Rectal smooth muscle tissue (tissue), 1 donor: Measurements from ENCODE around the gene CATSPER1.
"Not testable (repeated sequence)": the region's sequence is repeated elsewhere in the genome, so short reads cannot be mapped to it uniquely, and the experiment has no call there.

Experiments used
- H3K27ac ChIP-seq: one replicate; pipeline ENCODE4 v1.7.0; 2013; ENCODE audit warnings: low read depth, low read length, inconsistent platforms
- H3K27me3 ChIP-seq: one replicate; pipeline ENCODE4 v1.7.0; 2013; ENCODE audit warnings: low read length; ENCODE audit not compliant: control insufficient read depth, insufficient read depth
- H3K36me3 ChIP-seq: one replicate; pipeline ENCODE4 v1.7.0; 2013; ENCODE audit warnings: low read length; ENCODE audit not compliant: control insufficient read depth, insufficient read depth
- H3K4me1 ChIP-seq: one replicate; pipeline ENCODE4 v1.7.0; 2013; ENCODE audit warnings: low read length; ENCODE audit not compliant: control insufficient read depth, insufficient read depth
- H3K4me3 ChIP-seq: one replicate; pipeline ENCODE4 v1.7.0; 2013; ENCODE audit warnings: low read length
- H3K9ac ChIP-seq: one replicate; pipeline ENCODE4 v1.7.0; 2013; ENCODE audit warnings: low read length

CATSPER1 gene

DNA sequence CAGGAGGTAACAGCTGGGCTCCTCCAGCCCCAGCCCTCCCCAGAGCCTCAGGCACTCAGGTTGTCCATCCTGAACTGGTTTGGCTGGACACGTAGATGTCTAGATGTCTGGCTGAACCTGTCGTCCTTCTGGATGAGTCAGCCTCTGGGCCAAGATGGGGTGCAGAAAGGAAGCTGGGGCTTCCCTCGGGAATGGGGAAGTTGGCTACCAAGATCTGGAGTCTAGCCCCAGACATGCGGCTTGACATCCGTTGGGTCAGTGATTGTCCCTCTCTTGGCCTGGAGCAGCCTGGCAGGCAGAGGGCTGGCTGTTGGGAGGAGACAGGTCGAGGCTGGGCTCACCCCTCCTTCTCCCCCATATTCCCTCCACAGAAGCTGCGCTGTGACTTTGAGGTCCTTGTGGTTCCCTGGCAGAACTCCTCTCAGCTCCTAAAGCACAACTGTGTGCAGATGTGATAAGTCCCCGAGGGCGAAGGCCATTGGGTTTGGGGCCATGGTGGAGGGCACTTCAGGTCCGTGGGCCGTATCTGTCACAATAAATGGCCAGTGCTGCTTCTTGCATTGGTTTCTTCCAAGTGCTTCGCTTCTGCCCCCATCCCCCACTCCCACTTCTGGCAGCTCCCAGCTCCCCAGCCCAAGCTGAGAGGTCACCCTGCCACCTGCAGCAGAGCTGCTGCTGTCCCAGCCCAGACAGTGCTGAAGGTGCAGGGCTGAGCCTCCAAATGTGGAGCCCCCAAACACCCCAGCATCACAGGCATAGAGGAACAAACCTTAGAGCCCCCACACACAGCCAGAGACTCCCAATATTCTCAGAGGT is 13.1 kb downstream of the CATSPER1 start:
- Histone ChIP-seq H3K4me3 (no peak overlapping the region), H3K9ac (no peak overlapping the region), H3K27ac (no peak overlapping the region), H3K4me1 (no peaks in the 10 kb centered on the region), H3K27me3 (peaks cover 21% of the 10 kb centered on the region), H3K36me3 (no peaks in the 10 kb centered on the region)

DNA sequence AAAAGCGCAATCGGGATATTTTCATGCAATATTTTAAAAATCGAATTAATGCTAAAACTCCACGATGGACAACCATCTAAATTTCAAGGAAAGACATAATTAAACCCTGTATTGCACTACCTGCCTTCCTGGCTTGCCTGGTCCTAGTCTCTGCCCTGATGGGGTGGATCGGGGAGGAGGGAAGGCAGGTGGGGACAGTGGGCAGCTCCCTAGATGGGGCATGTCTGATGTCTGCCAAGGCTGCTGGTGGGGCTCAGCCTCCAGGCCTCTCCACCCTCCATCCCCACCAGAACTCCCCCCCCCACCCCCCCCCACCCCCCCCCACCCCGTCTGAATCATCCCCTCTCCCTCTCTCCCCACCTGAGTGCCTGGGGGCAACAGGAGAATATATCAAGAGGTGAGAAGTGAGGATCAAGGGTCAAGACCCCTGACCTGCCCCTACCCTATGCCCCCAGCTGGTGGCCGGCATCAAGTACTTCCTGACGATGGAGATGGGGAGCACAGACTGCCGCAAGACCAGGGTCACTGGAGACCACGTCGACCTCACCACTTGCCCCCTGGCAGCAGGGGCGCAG is 13.8 kb downstream of the CATSPER1 start:
- no peak overlapping the region for H3K9ac ChIP-seq
- peaks cover 21% of the 10 kb centered on the region for H3K27me3 ChIP-seq
- H3K27ac ChIP-seq = no peak overlapping the region
- H3K4me1 ChIP-seq = no peaks in the 10 kb centered on the region
- H3K4me3 ChIP-seq = no peak overlapping the region
- H3K36me3 ChIP-seq = no peaks in the 10 kb centered on the region

DNA sequence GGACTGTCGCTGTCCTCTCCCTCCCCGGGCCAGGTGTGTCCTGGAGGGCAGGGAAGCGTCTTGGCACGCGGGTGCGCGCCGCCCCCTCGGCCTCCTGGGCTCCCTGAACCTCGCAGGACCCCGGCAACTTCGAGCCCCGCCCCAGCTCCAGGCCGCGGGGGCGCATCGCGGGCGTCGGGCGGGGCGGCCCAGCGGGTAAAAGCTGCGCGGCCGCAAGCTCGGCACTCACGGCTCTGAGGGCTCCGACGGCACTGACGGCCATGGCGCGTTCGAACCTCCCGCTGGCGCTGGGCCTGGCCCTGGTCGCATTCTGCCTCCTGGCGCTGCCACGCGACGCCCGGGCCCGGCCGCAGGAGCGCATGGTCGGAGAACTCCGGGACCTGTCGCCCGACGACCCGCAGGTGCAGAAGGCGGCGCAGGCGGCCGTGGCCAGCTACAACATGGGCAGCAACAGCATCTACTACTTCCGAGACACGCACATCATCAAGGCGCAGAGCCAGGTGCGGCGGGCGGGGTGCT is 14.4 kb downstream of the CATSPER1 start, which contains the start of gene CST6:
CST6 (plus strand) TSS at position 224 of the 519 bp plus-strand sequence; CDS start at position 261, 37 bp downstream.
- Histone ChIP-seq H3K4me3 (peak within 1 kb of the TSS; percentile 30), H3K27me3 (peaks cover 21% of the 10 kb centered on the region), H3K4me1 (no peaks in the 10 kb centered on the region), H3K27ac (no peak within 1 kb of the TSS), H3K9ac (no peak within 1 kb of the TSS), H3K36me3 (no peaks in the 10 kb centered on the region)

DNA sequence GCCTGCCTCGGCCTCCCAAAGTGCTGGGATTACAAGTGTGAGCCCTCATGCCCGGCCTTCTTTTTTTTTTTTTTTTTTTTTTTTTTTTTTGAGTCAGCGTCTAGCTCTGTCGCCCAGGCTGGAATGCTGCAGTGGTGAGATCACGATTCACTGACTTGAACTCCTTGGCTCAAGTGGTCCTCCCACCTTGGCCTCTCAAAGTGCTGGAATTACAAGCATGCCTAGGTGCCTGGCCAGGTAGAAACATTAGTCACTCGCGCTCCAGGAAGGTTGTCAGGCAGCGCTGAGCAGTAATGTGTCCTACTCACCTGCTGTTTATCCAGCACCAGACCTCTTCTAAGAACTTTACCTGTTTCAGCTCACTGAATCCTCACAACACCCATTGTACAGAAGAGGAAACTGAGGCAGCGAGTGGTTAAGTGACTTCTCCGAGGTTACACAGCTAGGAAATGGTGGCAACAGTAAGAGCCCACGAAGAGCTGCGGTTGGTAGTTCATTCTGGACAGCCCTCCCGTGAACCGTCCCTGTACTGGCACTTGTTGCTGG is 15.0 kb downstream of the CATSPER1 start:
- Histone ChIP-seq H3K9ac (no peak overlapping the region), H3K27ac (no peak overlapping the region), H3K27me3 (peaks cover 21% of the 10 kb centered on the region), H3K4me3 (no peak overlapping the region), H3K36me3 (no peaks in the 10 kb centered on the region), H3K4me1 (no peaks in the 10 kb centered on the region)

DNA sequence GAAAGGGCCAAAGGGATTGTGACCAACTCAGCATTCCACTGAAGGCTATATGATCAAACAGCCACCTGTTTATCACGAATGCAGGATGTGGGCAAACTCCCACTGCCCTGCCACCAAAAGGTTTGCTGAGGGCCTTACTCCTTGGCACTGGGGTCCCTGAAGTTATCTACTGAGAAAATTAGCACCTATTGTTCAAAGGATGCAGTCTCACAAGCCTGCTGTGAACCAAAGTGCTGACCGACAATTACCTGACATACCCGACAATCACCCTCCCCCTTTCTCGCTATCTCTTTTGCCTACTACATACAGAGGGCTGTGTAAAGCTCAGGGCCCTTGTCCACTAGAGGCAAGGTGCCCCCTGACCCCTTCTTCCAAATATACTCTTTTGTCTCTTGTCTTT is 16.2 kb downstream of the CATSPER1 start:
- H3K9ac ChIP-seq, H3K4me1 ChIP-seq, H3K4me3 ChIP-seq, H3K27ac ChIP-seq, H3K36me3 ChIP-seq: not testable (repeated sequence)
- H3K27me3 ChIP-seq = peaks cover 21% of the 10 kb centered on the region

DNA sequence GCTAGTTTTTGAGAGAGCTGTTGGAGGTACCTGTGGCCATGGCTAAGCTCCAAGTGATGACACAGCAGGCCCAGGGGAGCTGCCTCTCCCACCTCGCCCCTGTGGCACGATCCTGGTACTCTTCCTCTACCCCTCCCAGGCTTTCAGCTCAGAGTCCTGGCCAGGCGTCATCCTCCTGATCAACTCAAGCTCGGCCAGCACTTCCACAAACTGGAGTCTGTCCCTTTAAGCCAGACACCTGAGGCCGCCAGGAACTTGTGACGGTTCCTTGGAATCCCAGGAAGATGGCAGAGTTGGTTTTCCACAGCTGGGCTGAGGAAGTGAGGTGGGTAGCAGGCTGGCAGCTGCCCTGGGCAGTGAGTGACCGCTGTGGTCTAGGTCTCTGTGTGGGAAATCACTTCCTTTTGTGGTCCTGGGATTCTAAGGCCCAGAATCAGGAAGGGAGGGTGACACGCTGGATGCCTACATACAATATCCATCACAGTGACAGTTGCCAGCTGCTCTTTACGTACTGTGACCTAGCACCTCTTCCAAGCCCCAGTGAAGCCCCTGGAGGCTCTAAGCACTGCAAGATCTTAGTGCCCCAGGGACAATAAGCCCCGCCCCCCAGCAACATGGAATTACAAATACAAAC is 17.7 kb downstream of the CATSPER1 start:
- H3K36me3 ChIP-seq = peaks cover 12% of the 10 kb centered on the region
- H3K4me1 ChIP-seq = no peaks in the 10 kb centered on the region
- no peak overlapping the region for H3K27ac ChIP-seq
- H3K4me3 ChIP-seq = no peak overlapping the region
- no peak overlapping the region for H3K9ac ChIP-seq
- peaks cover 21% of the 10 kb centered on the region for H3K27me3 ChIP-seq

DNA sequence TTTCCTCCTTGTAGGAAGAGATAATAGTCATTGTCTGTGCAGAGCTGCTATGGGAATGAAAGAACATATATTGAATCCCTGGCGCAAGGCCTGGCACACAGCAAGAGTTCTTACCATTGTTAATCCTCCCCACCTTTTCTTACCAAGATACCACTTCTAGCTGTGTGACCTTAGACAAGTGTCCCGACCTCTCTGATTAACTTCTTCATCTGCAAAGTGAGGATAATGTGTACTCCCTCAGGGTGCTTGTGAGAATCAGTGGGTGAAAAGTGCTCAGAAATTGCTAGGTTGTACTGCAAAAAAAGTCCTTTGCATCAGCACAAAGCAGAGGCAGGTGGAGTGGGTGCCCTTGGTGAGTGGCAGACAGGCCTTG is 18.2 kb downstream of the CATSPER1 start:
- Histone ChIP-seq H3K4me1 (peaks cover 4% of the 10 kb centered on the region), H3K9ac (no peak overlapping the region), H3K27me3 (peaks cover 16% of the 10 kb centered on the region), H3K27ac (no peak overlapping the region), H3K4me3 (no peak overlapping the region), H3K36me3 (peaks cover 12% of the 10 kb centered on the region)

DNA sequence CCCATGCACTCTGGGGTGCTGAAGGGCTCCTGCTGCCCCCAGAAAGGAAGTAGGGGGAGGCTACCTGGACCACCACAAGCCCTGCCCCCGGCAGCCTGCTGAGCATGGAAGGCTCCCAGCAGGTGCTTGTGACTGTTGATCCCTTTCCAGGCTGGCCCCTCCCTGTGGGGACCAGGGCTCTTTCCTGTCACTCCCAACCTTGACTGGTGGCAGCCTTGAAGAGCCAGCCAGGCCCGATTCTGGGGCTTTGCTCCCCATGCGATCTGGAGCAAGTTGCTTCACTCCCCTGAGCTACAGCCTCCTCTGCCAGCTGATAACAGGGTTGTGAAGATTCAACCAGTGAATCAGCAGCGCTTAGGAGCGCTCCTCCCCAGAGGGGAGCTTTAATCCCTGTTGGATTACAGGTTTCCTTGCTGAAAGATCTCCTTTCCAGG is 19.1 kb downstream of the CATSPER1 start:
- Histone ChIP-seq H3K4me1 (peaks cover 6% of the 10 kb centered on the region), H3K27ac (no peak overlapping the region), H3K27me3 (peaks cover 9% of the 10 kb centered on the region), H3K4me3 (no peak overlapping the region), H3K9ac (no peak overlapping the region), H3K36me3 (peaks cover 12% of the 10 kb centered on the region)

DNA sequence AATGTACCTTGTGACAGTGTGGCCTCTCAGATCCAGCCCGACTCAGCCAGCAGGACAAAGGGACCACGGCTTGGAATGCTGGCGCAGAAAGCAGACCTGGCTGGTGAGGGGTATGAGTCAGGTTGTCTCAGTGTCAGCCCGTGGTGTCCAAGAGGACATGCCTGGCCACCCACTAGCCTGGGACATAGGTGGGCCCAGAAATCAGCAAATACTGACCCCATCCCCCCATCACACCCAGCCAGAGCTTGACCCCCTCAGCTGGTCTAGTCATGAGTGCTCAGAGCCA is 19.4 kb downstream of the CATSPER1 start:
- Histone ChIP-seq H3K27ac (no peak overlapping the region), H3K36me3 (peaks cover 12% of the 10 kb centered on the region), H3K27me3 (peaks cover 5% of the 10 kb centered on the region), H3K4me1 (peaks cover 6% of the 10 kb centered on the region), H3K9ac (no peak overlapping the region), H3K4me3 (no peak overlapping the region)

DNA sequence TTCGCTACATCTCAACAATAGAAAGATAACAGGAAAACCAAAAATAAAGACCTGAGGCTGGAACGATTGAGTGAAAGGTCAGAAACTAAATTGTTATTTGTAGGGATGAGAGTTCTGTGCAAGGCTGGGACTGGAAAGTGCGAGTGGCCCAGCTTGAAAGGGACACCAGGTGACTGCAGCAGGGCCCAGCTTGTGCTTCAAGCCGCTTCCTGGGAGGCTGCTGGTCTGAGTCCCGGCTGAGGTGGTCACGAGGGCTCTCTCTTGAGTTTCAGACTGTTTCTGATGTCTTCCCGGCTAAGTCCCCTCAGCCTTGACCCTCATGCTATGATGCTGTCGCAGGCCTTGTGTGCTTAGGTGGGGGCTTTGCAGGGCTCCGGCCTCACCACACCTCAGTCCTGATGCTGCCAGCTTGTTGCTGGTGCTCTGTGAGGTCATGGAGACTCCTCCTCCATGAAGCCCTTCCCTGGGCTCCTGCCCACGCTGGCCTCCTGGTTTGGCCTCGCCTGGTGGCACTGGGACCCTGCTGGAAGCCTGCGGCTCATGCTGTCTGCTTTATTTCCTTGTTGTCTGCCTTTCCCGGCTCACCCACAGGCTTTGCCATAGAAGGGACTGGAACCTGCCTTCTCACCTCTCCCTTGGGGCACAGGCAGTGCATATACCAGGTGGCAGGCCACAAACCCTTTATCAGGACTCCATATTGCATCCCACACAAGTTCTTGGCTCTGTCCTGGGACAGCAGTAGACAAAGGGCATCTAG is 20.0 kb downstream of the CATSPER1 start:
- Histone ChIP-seq H3K27me3 (peaks cover 1% of the 10 kb centered on the region), H3K4me3 (no peak overlapping the region), H3K36me3 (peaks cover 12% of the 10 kb centered on the region), H3K27ac (no peak overlapping the region), H3K9ac (no peak overlapping the region), H3K4me1 (peaks cover 6% of the 10 kb centered on the region)

DNA sequence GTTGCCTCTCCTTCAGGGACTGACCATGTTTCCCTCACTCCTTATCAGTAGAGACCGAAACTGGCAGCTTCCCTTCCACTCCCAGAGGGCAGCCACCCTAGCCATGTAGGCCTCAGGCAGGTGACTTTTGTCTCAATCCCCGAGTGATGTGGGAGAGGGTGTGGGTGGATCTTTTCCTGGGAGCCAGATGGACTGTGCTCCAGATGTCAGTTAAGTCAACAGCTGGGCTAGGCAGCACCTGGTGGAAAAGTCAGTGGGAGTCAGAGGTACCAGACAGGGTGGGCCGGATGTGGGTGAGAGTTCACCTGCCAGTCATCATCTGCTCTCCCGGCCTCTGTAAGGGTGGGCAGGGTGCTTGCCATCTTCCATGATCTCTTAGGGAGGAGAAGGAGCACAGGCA is 22.1 kb downstream of the CATSPER1 start:
- Histone ChIP-seq H3K4me3 (no peak overlapping the region), H3K9ac (no peak overlapping the region), H3K4me1 (peaks cover 10% of the 10 kb centered on the region), H3K36me3 (peaks cover 23% of the 10 kb centered on the region), H3K27me3 (no peaks in the 10 kb centered on the region), H3K27ac (no peak overlapping the region)

DNA sequence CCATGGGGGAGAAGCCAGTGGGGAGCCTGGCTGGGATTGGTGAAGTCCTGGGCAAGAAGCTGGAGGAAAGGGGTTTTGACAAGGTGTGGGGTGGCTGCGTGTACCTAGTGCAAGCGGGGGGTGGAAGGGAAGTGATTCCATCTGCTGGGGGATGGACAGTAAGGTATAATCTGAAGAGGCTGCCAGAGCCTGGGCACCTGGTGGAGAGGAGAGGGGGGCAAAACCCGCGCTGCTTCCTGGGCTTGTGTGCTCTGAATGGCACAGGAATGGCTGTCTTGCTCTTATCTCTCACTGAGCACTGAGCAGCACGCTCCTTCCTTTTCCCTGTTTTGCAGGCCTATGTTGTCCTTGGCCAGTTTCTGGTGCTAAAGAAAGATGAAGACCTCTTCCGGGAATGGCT is 23.0 kb downstream of the CATSPER1 start:
- Histone ChIP-seq H3K36me3 (peaks cover 32% of the 10 kb centered on the region), H3K4me3 (peak overlapping the region; percentile 97), H3K4me1 (peaks cover 10% of the 10 kb centered on the region), H3K9ac (no peak overlapping the region), H3K27ac (no peak overlapping the region), H3K27me3 (no peaks in the 10 kb centered on the region)
